Parathyroid adenoma (tissue), 2 donors: ENCODE measurements around the gene MMP17.

Experiments
- H2AFZ ChIP-seq: fragments of 300-600 bp; sonication (generic); one replicate; pipeline ENCODE4 v1.7.0; 2017; ENCODE audit warnings: antibody characterized with exemption, mild to moderate bottlenecking
- H3K27ac ChIP-seq: fragments of 300-600 bp; sonication (generic); one replicate; pipeline ENCODE4 v1.7.0; 2017
- H3K27me3 ChIP-seq: fragments of 300-600 bp; sonication (generic); one replicate; pipeline ENCODE4 v1.7.0; 2017; ENCODE audit warnings: low read length; ENCODE audit not compliant: control insufficient read depth, insufficient read depth
- H3K36me3 ChIP-seq: fragments of 300-600 bp; sonication (generic); one replicate; pipeline ENCODE4 v1.7.0; 2017; ENCODE audit warnings: low read length; ENCODE audit not compliant: control insufficient read depth, insufficient read depth
- H3K4me1 ChIP-seq: fragments of 300-600 bp; sonication (generic); one replicate; pipeline ENCODE4 v1.7.0; 2017; ENCODE audit warnings: control low read depth
- H3K4me2 ChIP-seq: fragments of 300-600 bp; sonication (generic); one replicate; pipeline ENCODE4 v1.7.0; 2017; ENCODE audit warnings: low read length
- H3K4me3 ChIP-seq: fragments of 300-600 bp; sonication (generic); one replicate; pipeline ENCODE4 v1.7.0; 2017; ENCODE audit warnings: low read depth, low read length
- H3K79me2 ChIP-seq: fragments of 300-600 bp; sonication (generic); one replicate; pipeline ENCODE4 v1.7.0; 2017; ENCODE audit warnings: control low read depth
- H3K9ac ChIP-seq: fragments of 300-600 bp; sonication (generic); one replicate; pipeline ENCODE4 v1.7.0; 2017; ENCODE audit warnings: mild to moderate bottlenecking
- H3K9me3 ChIP-seq: fragments of 300-600 bp; sonication (generic); one replicate; pipeline ENCODE4 v1.7.0; 2017; ENCODE audit warnings: low read length; ENCODE audit not compliant: control insufficient read depth
- TF ChIP-seq, protein P1 (sequence below): fragments of 300-600 bp; sonication (generic); IDR thresholded peaks from one replicate; pipeline ENCODE4 v1.7.0; 2017; ENCODE audit warnings: antibody characterized with exemption, mild to moderate bottlenecking
- donor health status: primary hyperparathyroidism.

MMP17 gene

GRCh38 chr12:131788070-131788469 lies 40.1 kb upstream of the MMP17 start:
- TF ChIP-seq, protein P1, sequence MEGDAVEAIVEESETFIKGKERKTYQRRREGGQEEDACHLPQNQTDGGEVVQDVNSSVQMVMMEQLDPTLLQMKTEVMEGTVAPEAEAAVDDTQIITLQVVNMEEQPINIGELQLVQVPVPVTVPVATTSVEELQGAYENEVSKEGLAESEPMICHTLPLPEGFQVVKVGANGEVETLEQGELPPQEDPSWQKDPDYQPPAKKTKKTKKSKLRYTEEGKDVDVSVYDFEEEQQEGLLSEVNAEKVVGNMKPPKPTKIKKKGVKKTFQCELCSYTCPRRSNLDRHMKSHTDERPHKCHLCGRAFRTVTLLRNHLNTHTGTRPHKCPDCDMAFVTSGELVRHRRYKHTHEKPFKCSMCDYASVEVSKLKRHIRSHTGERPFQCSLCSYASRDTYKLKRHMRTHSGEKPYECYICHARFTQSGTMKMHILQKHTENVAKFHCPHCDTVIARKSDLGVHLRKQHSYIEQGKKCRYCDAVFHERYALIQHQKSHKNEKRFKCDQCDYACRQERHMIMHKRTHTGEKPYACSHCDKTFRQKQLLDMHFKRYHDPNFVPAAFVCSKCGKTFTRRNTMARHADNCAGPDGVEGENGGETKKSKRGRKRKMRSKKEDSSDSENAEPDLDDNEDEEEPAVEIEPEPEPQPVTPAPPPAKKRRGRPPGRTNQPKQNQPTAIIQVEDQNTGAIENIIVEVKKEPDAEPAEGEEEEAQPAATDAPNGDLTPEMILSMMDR = no peak
- H3K4me2 ChIP-seq = no peak overlapping the region
- no peak overlapping the region for H3K27ac ChIP-seq
- H3K79me2 ChIP-seq = peaks cover 2% of the 10 kb centered on the region
- H3K4me3 ChIP-seq = no peak overlapping the region
- H3K4me1 ChIP-seq = peaks cover 6% of the 10 kb centered on the region
- no peaks in the 10 kb centered on the region for H3K36me3 ChIP-seq
- no peak overlapping the region for H3K9ac ChIP-seq
- H3K27me3 ChIP-seq = no peaks in the 10 kb centered on the region
- no peak overlapping the region for H2AFZ ChIP-seq
- H3K9me3 ChIP-seq = no peaks in the 10 kb centered on the region

- Histone ChIP-seq H3K36me3 (no peaks in the 10 kb centered on the region), H3K9ac (no peak overlapping the region), H3K4me3 (no peak overlapping the region), H3K79me2 (peaks cover 2% of the 10 kb centered on the region), H2AFZ (no peak overlapping the region), H3K4me2 (no peak overlapping the region), H3K27ac (no peak overlapping the region), H3K27me3 (no peaks in the 10 kb centered on the region), H3K9me3 (no peaks in the 10 kb centered on the region), H3K4me1 (peaks cover under 1% of the 10 kb centered on the region)
- TF ChIP-seq, protein P1 = no peak
Measured at GRCh38 chr12:131789638-131790037, 38.6 kb upstream of the MMP17 start.

GRCh38 chr12:131793243-131794022 lies 34.8 kb upstream of the MMP17 start:
- no peak overlapping the region for H3K9ac ChIP-seq
- no peak overlapping the region for H3K27ac ChIP-seq
- H3K79me2 ChIP-seq = peaks cover 2% of the 10 kb centered on the region
- H2AFZ ChIP-seq = no peak overlapping the region
- TF ChIP-seq, protein P1 = no peak
- no peak overlapping the region for H3K4me3 ChIP-seq
- no peaks in the 10 kb centered on the region for H3K9me3 ChIP-seq
- H3K4me1 ChIP-seq = no peaks in the 10 kb centered on the region
- H3K36me3 ChIP-seq = no peaks in the 10 kb centered on the region
- no peaks in the 10 kb centered on the region for H3K27me3 ChIP-seq
- H3K4me2 ChIP-seq = no peak overlapping the region

- TF ChIP-seq, protein P1 = no peak
- no peak overlapping the region for H3K4me2 ChIP-seq
- H3K9me3 ChIP-seq = no peaks in the 10 kb centered on the region
- H3K4me1 ChIP-seq = no peaks in the 10 kb centered on the region
- H3K36me3 ChIP-seq = no peaks in the 10 kb centered on the region
- no peak overlapping the region for H3K4me3 ChIP-seq
- H3K9ac ChIP-seq = no peak overlapping the region
- peaks cover 2% of the 10 kb centered on the region for H3K79me2 ChIP-seq
- H3K27ac ChIP-seq = no peak overlapping the region
- H3K27me3 ChIP-seq = no peaks in the 10 kb centered on the region
- no peak overlapping the region for H2AFZ ChIP-seq
Measured at GRCh38 chr12:131794061-131794460, 34.1 kb upstream of the MMP17 start.

DNA sequence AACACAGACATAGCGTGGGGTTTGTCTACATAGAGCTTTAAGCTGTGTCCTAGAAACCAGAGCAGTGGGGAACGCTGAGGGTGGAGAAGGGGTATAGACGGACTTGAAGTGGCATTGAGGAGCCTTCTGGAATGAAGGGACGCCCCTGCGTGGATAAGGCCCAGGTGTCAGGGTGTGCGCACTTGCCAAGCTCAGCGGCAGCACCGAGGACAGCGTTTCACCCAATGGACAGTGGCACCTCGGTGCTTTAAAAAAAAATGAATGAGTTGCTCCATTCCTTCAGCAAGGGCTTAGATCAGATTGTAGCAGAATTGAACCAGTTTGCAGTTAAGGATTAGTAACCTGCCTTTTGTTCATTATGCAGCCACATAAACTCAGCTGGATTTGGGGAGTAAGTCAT lies 33.6 kb upstream of the MMP17 start:
- no peak overlapping the region for H3K27ac ChIP-seq
- H3K36me3 ChIP-seq = no peaks in the 10 kb centered on the region
- no peak overlapping the region for H2AFZ ChIP-seq
- H3K4me1 ChIP-seq = no peaks in the 10 kb centered on the region
- no peaks in the 10 kb centered on the region for H3K9me3 ChIP-seq
- H3K79me2 ChIP-seq = peaks cover 2% of the 10 kb centered on the region
- TF ChIP-seq, protein P1 = no peak
- H3K4me2 ChIP-seq = no peak overlapping the region
- no peak overlapping the region for H3K4me3 ChIP-seq
- no peaks in the 10 kb centered on the region for H3K27me3 ChIP-seq
- no peak overlapping the region for H3K9ac ChIP-seq
